ENCODE measurements around the gene POU2AF1. TPM values are rescaled to one million over a fixed set of nuclear protein-coding genes. Genes with fewer than 3 reads are reported as not detected.

Gene POU2AF1
- total and polyA plus RNA-seq, 2 of the 13 experiments (the other 11 are each of a cell fraction or from before 2014, with no cell fraction given), result 1.9 to 3.6 TPM

DNA sequence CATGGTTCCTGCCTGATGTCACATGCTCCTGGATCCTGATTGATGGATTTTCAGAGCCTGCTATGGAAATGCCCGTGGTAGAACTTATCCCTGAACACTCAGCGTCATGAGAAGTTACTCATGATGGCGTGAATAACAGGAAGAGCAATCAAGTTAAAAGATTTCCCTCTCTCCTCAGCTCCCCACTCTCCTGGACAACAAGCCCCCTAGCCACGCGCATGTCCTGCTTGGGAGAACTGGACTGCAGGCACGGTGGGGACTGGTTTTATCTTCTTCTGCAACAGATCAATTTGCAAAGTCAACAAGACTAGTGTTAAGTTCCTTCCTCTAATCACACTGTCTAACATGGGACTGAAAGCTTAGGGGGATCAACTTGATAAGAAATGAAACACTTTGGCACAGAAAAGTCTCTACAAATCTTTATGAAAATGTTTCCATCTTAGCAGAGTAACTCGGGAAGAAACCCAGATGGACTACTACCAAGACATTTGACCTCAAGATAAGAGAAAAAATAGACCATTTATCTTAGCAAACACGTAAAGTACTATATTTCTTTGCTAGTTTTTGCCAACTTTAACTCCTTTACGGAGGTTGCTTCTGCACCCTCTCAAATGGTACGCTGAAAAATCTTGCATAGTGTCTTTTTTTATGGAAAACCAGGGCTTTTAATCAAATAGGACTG is 27.6 kb downstream of the POU2AF1 start (continued):
- TF ChIP-seq GMEB1 (CRISPR knock-in tag; IDR thresholded peaks at IDR 0.05; ENCODE audit: borderline replicate concordance) (no peak), NFKBIZ (CRISPR knock-in tag; IDR thresholded peaks at IDR 0.05) (no peak), ZSCAN21 (CRISPR knock-in tag; IDR thresholded peaks at IDR 0.05; ENCODE audit: borderline replicate concordance) (no peak), IKZF4 (CRISPR knock-in tag; IDR thresholded peaks at IDR 0.05; ENCODE audit: borderline replicate concordance, low read depth, not compliant biosample characterization) (no peak), SMC3 (IDR thresholded peaks at IDR 0.05; ENCODE audit: low read length) (no peak), ZNF770 (CRISPR knock-in tag; IDR thresholded peaks at IDR 0.05) (no peak), HINFP (CRISPR knock-in tag; IDR thresholded peaks at IDR 0.05; ENCODE audit: low read depth) (no peak), RELA (CRISPR knock-in tag; IDR thresholded peaks at IDR 0.05) (no peak), ZNF275 (CRISPR knock-in tag; IDR thresholded peaks at IDR 0.05; ENCODE audit: borderline replicate concordance) (no peak), KAT8 (CRISPR knock-in tag; IDR thresholded peaks at IDR 0.05) (no peak), ZNF552 (CRISPR knock-in tag; IDR thresholded peaks at IDR 0.05; ENCODE audit: borderline replicate concordance) (no peak), ZNF878 (CRISPR knock-in tag; IDR thresholded peaks at IDR 0.05) (no peak), STAT5B (CRISPR knock-in tag; IDR thresholded peaks at IDR 0.05) (no peak), ZNF17 (CRISPR knock-in tag; IDR thresholded peaks at IDR 0.05) (no peak), ZNF12 (CRISPR knock-in tag; IDR thresholded peaks at IDR 0.05) (no peak), FOSL2 (CRISPR knock-in tag; IDR thresholded peaks at IDR 0.05) (no peak), GATA4 (IDR thresholded peaks at IDR 0.05; ENCODE audit: borderline replicate concordance, low read depth) (peak; percentile 60; the same call in 1 of the 2 replicates), FOXJ3 (CRISPR knock-in tag; IDR thresholded peaks at IDR 0.05; ENCODE audit: borderline replicate concordance) (0 out of 2 replicates have a peak, but pooled peaks have one; percentile 22)
- TF ChIP-seq, protein P1, sequence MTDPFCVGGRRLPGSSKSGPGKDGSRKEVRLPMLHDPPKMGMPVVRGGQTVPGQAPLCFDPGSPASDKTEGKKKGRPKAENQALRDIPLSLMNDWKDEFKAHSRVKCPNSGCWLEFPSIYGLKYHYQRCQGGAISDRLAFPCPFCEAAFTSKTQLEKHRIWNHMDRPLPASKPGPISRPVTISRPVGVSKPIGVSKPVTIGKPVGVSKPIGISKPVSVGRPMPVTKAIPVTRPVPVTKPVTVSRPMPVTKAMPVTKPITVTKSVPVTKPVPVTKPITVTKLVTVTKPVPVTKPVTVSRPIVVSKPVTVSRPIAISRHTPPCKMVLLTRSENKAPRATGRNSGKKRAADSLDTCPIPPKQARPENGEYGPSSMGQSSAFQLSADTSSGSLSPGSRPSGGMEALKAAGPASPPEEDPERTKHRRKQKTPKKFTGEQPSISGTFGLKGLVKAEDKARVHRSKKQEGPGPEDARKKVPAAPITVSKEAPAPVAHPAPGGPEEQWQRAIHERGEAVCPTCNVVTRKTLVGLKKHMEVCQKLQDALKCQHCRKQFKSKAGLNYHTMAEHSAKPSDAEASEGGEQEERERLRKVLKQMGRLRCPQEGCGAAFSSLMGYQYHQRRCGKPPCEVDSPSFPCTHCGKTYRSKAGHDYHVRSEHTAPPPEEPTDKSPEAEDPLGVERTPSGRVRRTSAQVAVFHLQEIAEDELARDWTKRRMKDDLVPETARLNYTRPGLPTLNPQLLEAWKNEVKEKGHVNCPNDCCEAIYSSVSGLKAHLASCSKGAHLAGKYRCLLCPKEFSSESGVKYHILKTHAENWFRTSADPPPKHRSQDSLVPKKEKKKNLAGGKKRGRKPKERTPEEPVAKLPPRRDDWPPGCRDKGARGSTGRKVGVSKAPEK (CRISPR knock-in tag; IDR thresholded peaks at IDR 0.05; ENCODE audit: borderline replicate concordance), result no peak
